Fibroblast of gingiva (primary cell): Measurements from ENCODE around the gene PNLIPRP2.

ENCODE experiments used
- DNase-seq: peaks from one replicate; pipeline ENCODE4 v3.0.0-alpha.2; 2011; ENCODE audit warnings: low read depth

The PNLIPRP2 gene

DNA sequence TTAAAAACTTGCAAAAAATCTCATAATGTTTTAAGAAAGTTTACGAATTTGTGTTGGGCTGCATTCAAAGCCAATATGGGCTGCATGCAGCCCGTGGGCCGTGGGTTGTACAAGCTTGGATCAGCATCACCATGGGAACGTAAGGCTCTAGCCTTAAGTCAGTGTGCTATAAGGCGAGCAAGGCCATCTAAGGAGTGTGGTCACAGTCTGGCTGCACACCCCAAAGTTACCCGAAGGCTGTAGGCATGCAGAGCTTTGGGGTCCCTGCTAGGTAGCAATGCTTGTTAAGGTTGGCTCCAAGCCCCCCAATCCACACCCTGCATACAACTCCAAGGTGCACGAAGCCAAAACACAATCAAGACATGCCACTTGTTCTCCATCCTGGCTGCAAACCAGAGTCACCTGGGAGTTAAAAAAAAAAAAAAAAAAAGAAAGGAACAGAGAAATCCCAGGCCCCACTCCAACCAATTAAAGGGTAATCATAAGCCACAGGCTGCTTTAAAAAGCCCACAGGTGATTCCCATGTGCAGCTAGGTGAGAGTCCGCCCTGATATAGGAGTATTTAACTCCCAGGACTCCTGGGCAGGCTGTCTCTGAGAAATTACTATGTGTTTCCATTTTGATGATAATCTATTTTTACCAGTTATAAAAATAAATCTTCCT is 8.5 kb upstream of the PNLIPRP2 start:
- DNase-seq, result no peak

DNA sequence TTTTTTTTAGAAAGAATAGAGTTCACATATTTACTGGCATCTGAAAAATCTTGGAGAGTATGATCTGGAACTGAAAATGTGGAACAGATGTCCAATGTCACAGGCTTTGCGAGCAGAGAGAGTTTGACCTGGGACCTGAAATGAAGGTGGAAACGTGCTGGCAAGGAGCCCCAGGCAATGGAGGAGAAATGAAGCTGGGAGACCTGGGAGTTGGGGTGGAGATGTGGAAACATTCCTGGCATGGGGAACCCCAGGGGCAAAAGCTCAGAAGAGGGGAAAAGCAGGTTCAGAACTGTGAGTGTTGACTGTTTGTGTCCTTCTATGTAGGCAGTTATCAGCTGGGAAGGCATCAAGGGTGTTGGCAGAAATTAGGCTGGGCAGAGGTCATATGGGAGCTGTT is 7.3 kb upstream of the PNLIPRP2 start:
- DNase-seq, result no peak

DNA sequence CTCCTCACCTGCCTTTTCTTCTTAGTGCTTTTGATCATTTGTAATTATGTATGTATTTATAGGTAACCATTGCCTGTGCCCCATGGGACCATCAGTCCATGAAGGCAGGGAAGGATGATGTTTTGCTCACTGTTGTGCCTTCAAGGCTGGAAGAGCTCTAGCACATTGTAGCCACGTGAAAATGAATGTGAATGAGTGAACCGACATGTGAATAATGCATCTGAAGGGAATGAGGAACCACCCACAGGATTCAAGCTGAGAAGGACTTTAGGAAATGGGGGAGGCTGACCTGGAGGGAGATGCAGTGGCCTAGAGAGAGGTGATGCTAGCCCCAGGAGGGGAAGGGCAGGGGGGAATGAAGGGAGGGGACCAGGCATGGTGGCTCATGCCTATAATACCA is 6.0 kb upstream of the PNLIPRP2 start:
- no peak for DNase-seq

DNA sequence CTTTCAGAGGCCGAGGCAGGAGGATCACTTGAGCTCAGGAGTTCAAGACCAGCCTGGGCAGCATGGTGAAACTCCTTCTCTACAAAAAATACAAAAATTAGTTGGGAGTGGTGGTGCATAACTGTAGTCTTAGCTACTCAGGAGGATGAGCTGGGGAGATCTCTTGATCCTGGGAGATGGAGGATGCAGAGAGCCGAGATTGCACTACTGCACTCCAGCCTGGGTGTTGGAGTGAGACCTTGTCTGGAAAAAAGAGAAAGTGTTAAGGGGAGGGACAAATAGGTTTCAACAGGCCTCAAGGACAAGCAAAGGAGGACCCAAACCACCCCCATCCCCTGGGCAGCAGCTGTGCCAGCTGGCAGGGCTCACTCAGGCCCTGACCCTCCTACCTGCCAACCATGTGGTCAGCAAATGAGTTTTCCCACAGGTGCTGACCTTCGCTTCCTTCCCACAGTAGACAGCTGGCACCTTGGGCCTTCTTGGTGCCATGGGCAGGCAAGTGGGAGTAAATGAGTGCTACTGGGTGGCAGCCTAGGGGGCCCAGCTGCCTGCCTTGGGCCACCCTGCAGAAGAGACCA is 5.5 kb upstream of the PNLIPRP2 start:
- no peak for DNase-seq

DNA sequence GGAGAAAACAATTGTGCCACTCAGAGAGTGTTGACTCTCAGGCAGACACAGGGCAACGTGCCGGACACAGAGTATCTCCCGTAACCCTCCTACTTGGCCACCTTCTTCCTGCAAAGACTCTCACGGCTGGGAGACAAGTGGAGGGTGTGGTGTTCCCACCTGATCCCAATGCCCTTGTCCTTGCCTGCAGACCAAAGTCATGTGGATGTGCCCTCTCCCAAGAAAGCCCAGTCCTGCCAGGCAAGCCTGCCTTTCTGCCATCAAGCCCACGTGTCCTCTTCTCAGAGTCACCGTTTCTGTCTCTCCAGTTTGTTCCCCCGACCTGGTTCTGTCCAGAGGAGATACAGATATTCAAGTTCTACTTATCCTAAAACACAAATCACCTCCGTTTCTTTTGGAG is 723 bp downstream of the PNLIPRP2 start:
- DNase-seq, result no peak

DNA sequence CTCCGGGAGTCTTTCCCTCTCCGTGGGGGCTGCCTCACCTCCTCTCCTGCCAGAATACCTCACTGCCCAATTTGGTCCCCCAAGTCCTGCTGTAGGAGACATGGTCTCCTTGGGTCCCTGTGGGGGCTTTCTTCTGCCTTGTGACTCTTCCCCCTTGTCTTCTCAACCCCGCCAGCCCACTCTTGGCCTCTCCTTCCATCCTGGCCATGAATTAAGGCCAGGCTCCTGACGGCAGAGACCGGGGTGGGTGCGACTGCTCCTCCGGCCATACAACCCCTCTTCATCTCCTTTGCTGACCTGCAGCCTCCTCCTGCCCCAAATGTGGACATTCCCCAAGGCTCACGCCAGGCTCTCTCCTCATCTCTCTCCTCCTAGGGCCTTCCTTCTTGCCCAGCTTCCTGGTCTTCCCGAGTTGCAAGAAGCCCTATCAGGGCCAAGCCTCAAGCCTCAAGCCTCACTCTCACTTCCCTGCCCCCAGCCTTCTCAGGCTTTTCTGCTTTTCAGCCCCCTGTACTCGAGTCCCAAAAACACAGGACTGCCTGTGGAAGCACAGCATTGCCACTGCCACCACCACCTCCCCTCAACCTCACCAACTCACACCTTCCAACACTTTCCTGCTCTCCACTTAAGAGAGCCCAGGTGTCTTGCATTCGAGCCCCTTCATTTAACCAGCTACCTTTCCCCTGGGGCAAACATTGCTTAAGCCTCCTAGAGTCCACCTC is 1.3 kb downstream of the PNLIPRP2 start:
- DNase-seq, result no peak

DNA sequence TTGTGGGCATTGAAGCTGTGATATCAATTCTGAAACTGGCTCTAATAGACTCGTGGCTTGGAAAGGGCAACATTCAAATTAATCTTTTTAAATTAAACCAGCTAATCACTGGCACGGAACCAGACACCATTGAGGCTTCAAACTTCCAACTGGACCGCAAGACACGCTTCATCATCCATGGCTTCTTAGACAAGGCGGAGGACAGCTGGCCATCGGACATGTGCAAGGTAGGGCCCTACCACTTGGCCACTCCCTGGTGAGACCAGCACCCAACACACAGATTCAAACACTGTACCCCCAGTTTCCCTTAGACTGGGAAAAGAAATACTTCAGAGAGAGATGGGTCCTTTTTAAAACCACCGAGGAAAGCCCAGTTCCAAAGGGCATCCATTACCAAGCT is 5.1 kb downstream of the PNLIPRP2 start:
- DNase-seq, result no peak

DNA sequence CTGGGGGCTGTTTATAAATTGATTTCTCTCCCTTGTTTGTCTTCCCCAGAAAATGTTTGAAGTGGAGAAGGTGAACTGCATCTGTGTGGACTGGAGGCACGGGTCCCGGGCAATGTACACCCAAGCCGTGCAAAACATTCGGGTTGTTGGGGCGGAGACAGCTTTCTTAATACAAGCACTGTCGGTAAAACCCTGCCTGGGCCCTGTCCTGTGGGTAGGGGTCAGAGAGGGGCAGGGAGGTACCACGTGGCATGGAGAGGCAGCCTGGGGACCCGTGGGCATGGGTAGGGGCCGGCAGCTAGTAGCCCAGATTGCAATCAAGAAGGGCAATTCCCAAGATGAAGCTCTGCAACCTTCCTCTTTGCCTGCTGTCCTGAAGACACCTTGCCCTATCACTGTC is 6.1 kb downstream of the PNLIPRP2 start:
- DNase-seq, result no peak

DNA sequence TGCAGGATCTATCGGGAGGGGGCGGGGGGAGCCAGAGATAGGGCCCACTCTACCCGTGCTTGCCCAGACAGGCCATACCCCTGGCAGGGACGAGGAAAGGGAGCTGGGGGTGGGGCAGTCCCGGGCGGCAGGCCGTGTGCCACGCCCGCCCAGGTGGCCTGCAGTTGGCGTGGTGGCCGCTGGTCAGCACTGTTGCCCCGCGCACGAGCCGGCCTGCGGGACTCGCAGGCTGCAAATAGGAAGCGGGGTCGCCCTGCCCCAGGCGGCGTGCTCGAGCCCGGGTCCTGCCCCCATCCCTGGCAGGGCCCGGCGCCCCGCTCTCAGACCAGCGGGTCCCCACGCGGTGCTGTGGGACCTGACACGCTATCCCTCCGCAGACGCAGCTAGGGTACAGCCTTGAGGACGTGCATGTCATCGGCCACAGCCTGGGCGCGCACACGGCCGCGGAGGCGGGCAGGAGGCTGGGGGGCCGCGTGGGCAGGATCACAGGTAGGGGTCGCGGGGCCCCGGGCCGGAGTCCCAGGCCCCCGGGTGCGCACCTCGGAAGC is 6.7 kb downstream of the PNLIPRP2 start:
- no peak for DNase-seq

DNA sequence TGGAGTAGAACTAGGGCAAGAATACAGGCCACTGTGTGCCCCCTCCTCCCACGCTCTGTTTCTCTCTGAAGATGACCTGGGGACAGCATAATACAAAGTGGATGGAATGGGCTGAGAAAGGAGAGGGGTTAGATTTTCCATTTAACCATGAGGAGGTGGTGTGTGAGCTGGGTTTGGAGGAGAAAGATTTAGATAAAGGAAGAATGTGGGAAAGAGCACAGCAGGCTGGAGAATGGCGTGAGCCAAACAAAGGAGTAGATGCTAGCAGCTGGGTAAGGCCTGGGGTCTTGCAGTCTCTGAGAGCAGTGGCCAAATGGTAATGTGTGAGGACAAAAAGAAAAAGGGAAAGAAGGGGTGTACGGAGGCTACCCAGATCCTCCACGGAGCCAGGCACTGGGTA is 8.6 kb downstream of the PNLIPRP2 start:
- DNase-seq, result no peak

DNA sequence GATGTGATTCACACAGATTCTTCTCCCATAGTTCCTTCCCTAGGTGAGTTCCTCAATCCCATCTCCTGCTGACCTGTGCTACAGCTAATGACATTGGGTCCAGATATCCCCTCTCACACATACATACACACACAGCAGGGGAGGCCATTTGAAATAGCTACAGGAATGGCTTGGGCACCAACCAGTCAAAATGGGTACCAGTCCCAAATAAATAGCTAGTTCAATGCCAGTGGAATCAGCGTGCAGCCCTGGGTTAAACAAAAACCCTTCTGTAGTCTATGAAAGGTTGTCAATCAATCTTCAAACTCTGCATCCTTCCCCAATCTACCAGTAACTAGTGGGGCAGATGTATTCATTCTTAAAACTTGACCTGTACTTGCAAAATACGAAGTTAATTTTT is 9.3 kb downstream of the PNLIPRP2 start:
- no peak for DNase-seq

DNA sequence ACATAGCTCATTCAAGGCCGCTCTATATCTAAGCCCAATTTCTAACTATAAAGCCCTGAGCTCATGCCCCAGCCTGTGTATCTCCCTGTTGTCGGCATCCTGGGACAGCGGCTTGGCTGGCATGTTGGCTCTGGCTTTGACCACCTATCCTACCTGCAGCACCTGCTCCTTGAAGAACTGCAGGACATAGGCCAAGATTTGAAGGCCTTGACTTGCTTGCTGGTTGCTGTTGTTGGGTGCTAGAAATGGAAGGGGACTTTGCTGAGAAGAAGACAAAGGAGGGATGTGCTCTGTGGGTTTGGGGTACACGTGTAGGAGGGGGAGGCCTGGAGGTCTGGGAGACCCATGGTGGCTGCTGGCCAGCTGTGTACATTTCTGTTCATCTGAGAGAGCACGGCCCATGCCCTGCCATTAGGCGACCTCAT is 11.1 kb downstream of the PNLIPRP2 start:
- no peak for DNase-seq

DNA sequence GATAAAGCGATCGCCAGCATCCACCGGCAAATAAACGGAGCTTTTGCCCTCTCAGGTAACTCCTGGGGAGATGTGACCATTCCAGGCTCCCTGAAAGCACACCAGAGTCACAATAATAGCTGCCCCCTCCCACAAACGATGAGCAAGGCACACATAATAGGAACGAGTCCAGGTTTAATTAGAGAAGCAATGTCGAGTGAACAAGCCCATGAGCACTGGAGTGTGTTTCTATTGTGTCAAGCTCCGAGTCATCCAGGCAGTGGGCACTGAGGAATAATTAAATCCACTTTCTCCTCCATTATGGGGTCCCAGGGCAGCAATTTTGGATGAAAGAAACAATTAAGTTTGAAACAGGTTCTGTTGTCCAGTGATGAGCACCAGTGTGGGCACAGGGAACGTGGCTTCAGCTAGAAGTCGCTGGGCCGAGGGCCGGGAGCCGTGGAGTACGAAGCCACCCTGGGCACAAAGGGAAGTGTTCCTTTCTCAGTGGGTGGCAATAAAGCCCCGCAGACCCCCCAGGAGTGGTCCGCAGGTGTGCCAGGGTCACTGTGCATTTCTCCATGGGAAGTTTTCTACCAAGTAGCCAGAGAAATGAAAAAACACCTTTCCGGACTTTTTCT is 12.0 kb downstream of the PNLIPRP2 start:
- no peak for DNase-seq

DNA sequence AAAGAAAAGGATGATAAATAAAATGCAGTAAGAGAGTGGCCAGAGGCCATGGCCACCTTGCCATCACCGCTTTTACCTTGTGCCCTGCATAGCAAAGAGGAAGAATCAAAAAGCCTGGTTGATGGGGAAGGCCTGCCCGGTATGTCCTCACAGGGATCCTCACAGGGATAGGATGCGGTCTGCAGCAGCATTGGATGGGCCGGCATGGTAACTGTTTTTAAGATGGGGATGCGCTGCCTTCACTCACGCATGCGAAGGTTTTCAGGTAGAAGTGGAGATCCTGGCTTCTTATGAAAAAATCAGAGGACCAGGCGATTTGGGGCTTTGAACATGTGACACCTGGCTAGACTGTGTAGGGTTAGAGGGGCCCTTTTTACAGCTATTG is 12.5 kb downstream of the PNLIPRP2 start:
- DNase-seq, result no peak

DNA sequence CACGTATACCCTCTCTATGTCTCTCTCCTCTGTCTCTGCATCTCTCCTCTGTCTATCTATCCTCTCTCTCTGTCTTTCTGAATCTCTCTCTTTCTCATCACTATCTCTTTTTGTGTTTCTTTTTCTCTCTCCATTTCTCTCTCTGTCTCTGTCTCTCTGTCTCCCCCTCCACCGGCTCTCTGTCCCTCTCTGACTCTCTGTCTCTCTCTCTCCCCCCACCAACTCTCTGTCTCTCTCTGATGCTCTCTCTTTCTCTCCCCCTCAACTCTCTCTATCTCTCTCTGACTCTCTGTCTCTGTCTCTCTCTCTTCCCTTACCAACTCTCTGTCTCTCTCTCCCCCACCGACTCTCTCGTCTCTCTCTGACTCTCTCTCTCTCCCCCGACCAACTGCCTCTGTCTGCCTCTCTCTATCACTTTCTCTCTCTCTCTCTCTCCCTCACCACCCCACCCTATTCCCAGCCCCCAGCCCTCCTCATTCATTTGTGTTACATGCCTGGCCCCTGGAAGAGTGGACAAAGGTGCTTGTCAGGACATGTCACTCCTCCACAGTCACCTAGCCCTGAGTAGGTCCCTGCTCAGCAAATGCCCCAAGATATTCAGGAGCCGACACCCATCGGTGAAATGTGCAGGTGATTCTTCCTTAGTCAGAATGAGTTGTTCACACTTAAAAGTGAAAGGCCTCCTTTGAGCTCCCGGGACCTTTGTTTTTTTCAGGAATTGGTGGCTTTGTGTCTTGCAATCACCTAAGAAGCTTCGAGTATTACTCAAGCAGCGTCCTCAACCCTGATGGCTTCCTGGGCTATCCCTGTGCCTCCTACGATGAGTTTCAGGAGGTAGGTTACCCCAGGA is 13.6 kb downstream of the PNLIPRP2 start:
- no peak for DNase-seq

DNA sequence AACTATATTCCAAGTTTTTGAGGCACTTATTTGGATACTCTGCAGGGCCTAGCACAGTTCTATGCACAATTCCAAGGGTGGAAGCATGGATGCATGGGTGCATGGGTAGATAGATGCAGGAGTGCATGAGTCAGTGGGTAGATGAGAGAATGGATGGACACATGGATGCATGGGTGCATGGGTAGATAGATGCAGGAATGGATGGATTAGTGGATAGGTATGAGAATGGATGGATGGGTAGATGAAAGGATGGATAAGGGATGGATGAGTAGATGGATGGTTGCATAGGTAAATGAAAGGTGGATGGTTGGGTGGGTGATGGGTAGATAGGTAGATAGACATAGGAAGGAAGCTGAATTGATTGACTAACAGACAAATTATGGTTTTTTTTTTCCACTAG is 15.6 kb downstream of the PNLIPRP2 start:
- DNase-seq, result no peak

DNA sequence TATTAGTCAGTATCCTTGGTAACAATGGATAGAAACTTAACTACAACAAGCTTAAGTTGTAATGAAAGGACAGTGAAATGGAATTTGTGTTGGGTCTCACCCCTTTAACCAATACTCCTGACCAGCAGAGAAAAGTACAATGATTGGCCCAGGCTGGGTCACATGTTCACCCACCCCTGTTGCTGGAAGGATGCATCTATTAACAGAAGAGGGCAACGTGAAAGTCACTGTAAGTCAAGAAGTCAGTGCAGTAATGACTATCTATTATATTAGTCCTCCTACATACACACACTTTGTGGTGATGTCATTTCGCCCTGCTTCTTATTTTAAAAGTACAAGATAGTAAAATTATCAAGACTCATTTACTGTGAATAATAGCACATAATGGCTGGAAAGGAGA is 16.2 kb downstream of the PNLIPRP2 start:
- DNase-seq, result no peak

DNA sequence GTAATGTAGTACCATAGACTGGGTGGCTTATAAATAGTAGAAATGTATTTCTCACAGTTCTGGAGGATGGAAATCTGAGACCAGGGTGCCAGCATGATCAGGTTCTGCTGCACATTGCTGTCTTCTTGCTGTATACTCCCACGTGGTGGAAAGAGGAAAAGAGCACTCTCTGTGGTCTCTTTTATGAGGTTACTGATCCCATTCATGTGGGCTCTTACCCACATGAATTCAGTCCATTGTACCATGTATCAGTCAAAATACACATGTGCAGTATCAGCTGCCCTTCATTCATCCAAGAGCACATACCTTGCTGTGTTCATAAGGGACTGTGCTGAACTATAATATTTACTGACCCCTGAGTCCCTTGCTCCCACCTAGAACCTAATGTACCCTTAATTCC is 17.1 kb downstream of the PNLIPRP2 start:
- no peak for DNase-seq

DNA sequence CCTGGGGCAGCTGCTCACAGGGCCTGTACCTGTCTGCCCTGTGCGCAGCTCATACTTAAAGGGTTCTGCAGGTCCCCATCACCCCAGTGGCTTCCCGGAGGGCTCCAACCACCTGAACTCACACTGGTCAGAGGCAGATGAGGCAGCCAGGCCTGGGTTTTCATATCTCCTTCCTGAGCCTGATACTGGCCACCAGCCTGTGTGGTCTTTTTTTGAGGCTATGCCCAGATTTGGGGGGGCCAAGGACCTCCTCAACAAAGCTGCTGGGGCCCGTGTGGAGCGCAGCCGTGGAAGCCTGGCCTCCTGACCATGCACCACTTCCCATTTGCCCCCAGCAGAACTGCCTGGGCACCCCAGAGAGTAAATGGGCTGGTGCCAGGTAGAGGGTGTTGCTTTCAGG is 25.7 kb downstream of the PNLIPRP2 start:
- DNase-seq, result no peak

DNA sequence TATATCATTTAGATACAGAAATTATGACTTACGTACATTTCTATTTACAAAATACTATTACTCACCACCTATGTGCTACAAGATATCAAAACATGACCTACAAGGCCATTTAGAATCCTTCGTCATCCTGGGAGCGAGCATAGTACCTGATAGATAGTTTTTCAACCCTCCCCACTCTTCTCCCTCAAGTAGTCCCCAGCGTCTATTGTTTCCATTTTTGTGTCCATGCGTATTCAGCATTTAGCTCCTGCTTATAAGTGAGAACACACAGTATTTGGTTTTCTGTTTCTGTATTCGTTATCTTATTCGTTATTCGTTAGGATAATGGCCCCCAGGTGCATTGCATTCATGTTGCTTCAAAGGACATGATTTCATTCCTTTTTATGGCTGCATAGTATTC is 28.1 kb downstream of the PNLIPRP2 start:
- no peak for DNase-seq

DNA sequence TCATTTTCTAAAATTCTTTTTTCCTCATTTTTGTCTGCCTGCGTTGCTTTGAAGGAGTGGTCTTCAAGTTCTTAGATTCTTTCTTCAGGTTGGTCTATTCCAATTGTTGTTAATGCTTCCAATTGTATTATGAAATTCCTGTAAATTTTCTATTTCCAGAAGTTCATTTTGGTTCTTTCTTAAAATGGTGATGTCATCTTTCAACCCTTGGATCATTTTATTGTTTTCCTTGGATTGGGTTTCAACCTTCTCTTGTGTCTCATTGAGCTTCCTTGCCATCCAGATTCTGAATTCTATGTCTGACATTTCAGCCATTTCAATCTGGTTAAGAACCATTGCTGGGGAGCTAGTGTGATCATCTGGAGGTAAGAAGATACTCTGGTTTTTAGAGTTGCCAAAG is 33.1 kb downstream of the PNLIPRP2 start:
- peak; percentile 8 for DNase-seq

DNA sequence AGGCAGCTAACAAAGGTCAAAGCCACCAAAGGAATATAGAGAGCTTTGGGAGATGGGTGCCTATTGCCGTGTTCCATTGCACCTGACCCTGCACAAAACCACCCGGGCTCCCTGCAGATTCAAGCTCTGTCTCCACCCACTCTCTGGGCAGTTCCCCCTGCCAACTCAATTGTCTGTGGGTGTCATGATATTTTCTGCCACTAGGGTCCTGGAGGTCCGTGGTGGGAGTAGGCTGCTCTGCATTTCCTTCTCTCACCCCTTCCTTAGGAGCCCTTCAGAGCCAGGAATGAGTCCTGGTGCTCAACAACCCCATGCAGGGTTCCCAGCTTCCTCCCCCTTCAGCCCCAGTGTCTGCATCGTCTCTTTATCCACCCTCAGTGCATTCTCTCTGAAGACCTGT is 34.1 kb downstream of the PNLIPRP2 start:
- no peak for DNase-seq
